Cardiac septum (tissue), 1 donor: Measurements from ENCODE around the gene SNX8. TPM values are rescaled to one million over a fixed set of nuclear protein-coding genes. Genes with fewer than 3 reads are reported as not detected.
"Not testable (repeated sequence)": the region's sequence is repeated elsewhere in the genome, so short reads cannot be mapped to it uniquely, and the experiment has no call there.

ENCODE experiments used
- DNase-seq: peaks from one replicate; pipeline ENCODE4 v3.0.0-alpha.2; 2020; ENCODE audit warnings: low spot score
- intact Hi-C: fragments of 100-400 bp; cut with DNase I; formaldehyde crosslinking; loops from one replicate; pipeline ENCODE4 v1.14.0; 2022
- total RNA-seq: library from RNA; stranded (reverse); fragmentation: NEBNext Ultra II Directional; extraction: Animal tissue kit (Norgen Biotek cat#: 25700); gene quantifications from one replicate; pipeline ENCODE4 v1.2.1, GENCODE V29; 2021
- donor health status: DM: no; HTN: no; CAD: no.

Gene SNX8
- total RNA-seq, 1 donor from 2014 or later: 18.9 TPM

GRCh38 chr7:2332606-2333231 is 18.5 kb upstream of the SNX8 start:
- DNase-seq, intact Hi-C loops: not testable (repeated sequence)

- intact Hi-C loops: no loop called here
- no peak for DNase-seq
Observed at GRCh38 chr7:2331707-2332106, 17.5 kb upstream of the SNX8 start.

GRCh38 chr7:2330493-2330892 is 16.3 kb upstream of the SNX8 start:
- intact Hi-C loops: no loop called here

GRCh38 chr7:2326951-2327350 is 12.7 kb upstream of the SNX8 start:
- intact Hi-C loops: no loop called here
- DNase-seq: no peak

More at GRCh38 chr7:2330493-2330892, 16.3 kb upstream of the SNX8 start:
- no peak for DNase-seq

- no peak for DNase-seq
- intact Hi-C loops: no loop called here
Observed at GRCh38 chr7:2325162-2325561, 10.9 kb upstream of the SNX8 start.

GRCh38 chr7:2321020-2321419 is 6.8 kb upstream of the SNX8 start:
- no peak for DNase-seq
- intact Hi-C loops: no loop called here

GRCh38 chr7:2317556-2318293 is 3.5 kb upstream of the SNX8 start:
- no peak for DNase-seq
- intact Hi-C loops: loop anchor here (10.0 kb wide), 1 partner anchor 743 kb away; the partner anchor contains the start of gene PSMG3

- DNase-seq: no peak
- intact Hi-C loops: loop anchor here (10.0 kb wide), 1 partner anchor 742 kb away; the partner anchor contains the start of gene PSMG3
Observed at GRCh38 chr7:2316578-2316977, 2.3 kb upstream of the SNX8 start.

GRCh38 chr7:2315787-2316186 is 1.5 kb upstream of the SNX8 start:
- no peak for DNase-seq
- intact Hi-C loops: loop anchor here (10.0 kb wide), 1 partner anchor 741 kb away; the partner anchor contains the start of gene PSMG3

- not testable (repeated sequence) for DNase-seq
- intact Hi-C loops: loop anchor here (1.0 to 10.0 kb wide), 3 partner anchors 39 to 740 kb away; partner anchors contain the start of genes EIF3B, MRM2, NUDT1 and PSMG3
Observed at GRCh38 chr7:2314956-2315530, 802 bp upstream of the SNX8 start.

GRCh38 chr7:2313450-2314208 is 612 bp downstream of the SNX8 start:
- intact Hi-C loops: loop anchor here (1.0 to 10.0 kb wide), 3 partner anchors 41 to 739 kb away; partner anchors contain the start of genes EIF3B, MRM2, NUDT1 and PSMG3
- peak; percentile 74 for DNase-seq

GRCh38 chr7:2312267-2312929 is 1.8 kb downstream of the SNX8 start:
- no peak for DNase-seq
- intact Hi-C loops: loop anchor here (5.0 to 10.0 kb wide), 2 partner anchors 70 to 738 kb away; partner anchors contain the start of genes MRM2, NUDT1 and PSMG3

GRCh38 chr7:2309889-2310331 is 4.3 kb downstream of the SNX8 start:
- DNase-seq: no peak
- intact Hi-C loops: loop anchor here (5.0 to 10.0 kb wide), 2 partner anchors 68 to 735 kb away; partner anchors contain the start of genes MRM2, NUDT1 and PSMG3

- no peak for DNase-seq
- intact Hi-C loops: no loop called here
Observed at GRCh38 chr7:2307690-2308107, 6.5 kb downstream of the SNX8 start.

- no peak for DNase-seq
- intact Hi-C loops: no loop called here
Observed at GRCh38 chr7:2306688-2307087, 7.6 kb downstream of the SNX8 start.

GRCh38 chr7:2305258-2305657 is 9.0 kb downstream of the SNX8 start:
- intact Hi-C loops, DNase-seq: not testable (repeated sequence)

- intact Hi-C loops: not testable (repeated sequence)
Observed at GRCh38 chr7:2303520-2303919, 10.7 kb downstream of the SNX8 start.

GRCh38 chr7:2302743-2303397 is 11.4 kb downstream of the SNX8 start:
- intact Hi-C loops, DNase-seq: not testable (repeated sequence)

More at GRCh38 chr7:2303520-2303919, 10.7 kb downstream of the SNX8 start:
- DNase-seq: not testable (repeated sequence)
